IMR-90 (cell line): ENCODE results near the gene YPEL1. TPM values are rescaled to one million over a fixed set of nuclear protein-coding genes. Genes with fewer than 3 reads are reported as not detected.

ENCODE experiments used
- ATAC-seq: fragments of 200-7000 bp; cut with Tn5 transposase; 2 replicates; pipeline ENCODE4 v1.9.1; 2020; ENCODE audit warnings: low read depth, mild to moderate bottlenecking, moderate library complexity
- BruUV-seq: library from RNA; stranded (reverse); fragments of 400-500 nt; replicated peaks from 2 replicates; lab custom pipeline; 2021; lab: Mats Ljungman, UMichigan
- CTCF ChIA-PET: fragments of 300-600 bp; formaldehyde crosslinking; extraction: SDS; loops from one replicate; lab custom pipeline; 2021; ENCODE audit warnings: antibody characterized with exemption; lab: Yijun Ruan, JAX
- POLR2A ChIA-PET: fragments of 300-600 bp; sonication (Branson Sonifier 250); formaldehyde crosslinking; loops from one replicate; lab custom pipeline; 2022; ENCODE audit warnings: antibody characterized with exemption; ENCODE audit not compliant: unreplicated experiment; lab: Charles Lee
- DNase-seq: peaks from one replicate; pipeline ENCODE4 v3.0.0; 2013
- H2AFZ ChIP-seq: replicated peaks from 2 replicates; pipeline ENCODE3; 2013; ENCODE audit warnings: low read length, mild to moderate bottlenecking; ENCODE audit not compliant: poor library complexity
- H2AK5ac ChIP-seq: 2 replicates; pipeline ENCODE4 v1.6.1; 2013; ENCODE audit warnings: low read depth, low read length, inconsistent platforms
- H2AK9ac ChIP-seq: replicated peaks from 2 replicates; pipeline ENCODE3; 2013; ENCODE audit warnings: mild to moderate bottlenecking, low read depth, low read length, moderate library complexity; ENCODE audit not compliant: poor library complexity
- H2BK120ac ChIP-seq: 2 replicates; pipeline ENCODE4 v1.6.1; 2013; ENCODE audit warnings: low read depth, low read length, inconsistent platforms
- H2BK15ac ChIP-seq: 3 replicates; pipeline ENCODE4 v1.6.1; 2013; ENCODE audit warnings: low read depth, low read length, inconsistent platforms
- H2BK20ac ChIP-seq: 2 replicates; pipeline ENCODE4 v1.6.1; 2013; ENCODE audit warnings: low read depth, mild to moderate bottlenecking, inconsistent platforms, low read length, moderate library complexity
- H2BK5ac ChIP-seq: 2 replicates; pipeline ENCODE4 v1.6.1; 2013; ENCODE audit warnings: mild to moderate bottlenecking, low read depth, low read length, inconsistent platforms; ENCODE audit not compliant: poor library complexity, severe bottlenecking
- H3K14ac ChIP-seq: replicated peaks from 2 replicates; pipeline ENCODE4 v1.6.1; 2013; ENCODE audit warnings: low read depth, low read length, inconsistent platforms
- H3K18ac ChIP-seq: 2 replicates; pipeline ENCODE4 v1.6.1; 2013; ENCODE audit warnings: low read depth, low read length, control low read depth
- H3K23ac ChIP-seq: 2 replicates; pipeline ENCODE4 v1.6.1; 2013; ENCODE audit warnings: low read depth, low read length, inconsistent platforms
- H3K27ac ChIP-seq: 2 replicates; pipeline ENCODE4 v1.5.1; 2013; ENCODE audit warnings: mild to moderate bottlenecking, control low read depth, low read length; ENCODE audit not compliant: insufficient read depth
- H3K27me3 ChIP-seq: 2 replicates; pipeline ENCODE4 v1.6.1; 2013; ENCODE audit warnings: low read length; ENCODE audit not compliant: control insufficient read depth, insufficient read depth
- H3K36me3 ChIP-seq: 2 replicates; pipeline ENCODE4 v1.6.1; 2013; ENCODE audit warnings: low read length, mixed read lengths; ENCODE audit not compliant: control insufficient read depth, insufficient read depth
- H3K4ac ChIP-seq: 2 replicates; pipeline ENCODE4 v1.6.1; 2013; ENCODE audit warnings: low read depth, low read length, inconsistent platforms
- H3K4me1 ChIP-seq: 2 replicates; pipeline ENCODE4 v1.6.1; 2013; ENCODE audit warnings: low read length, mixed read lengths; ENCODE audit not compliant: control insufficient read depth, insufficient read depth
- H3K4me2 ChIP-seq: 2 replicates; pipeline ENCODE4 v1.6.1; 2013; ENCODE audit warnings: low read depth, mild to moderate bottlenecking, control low read depth, low read length, moderate library complexity
- H3K4me3 ChIP-seq: 2 replicates; pipeline ENCODE4 v1.5.1; 2013; ENCODE audit warnings: low read depth, mild to moderate bottlenecking, control low read depth, low read length, moderate library complexity; ENCODE audit not compliant: insufficient read depth
- H3K56ac ChIP-seq: 2 replicates; pipeline ENCODE4 v1.6.1; 2013; ENCODE audit warnings: low read length, inconsistent platforms; ENCODE audit not compliant: insufficient read depth; ENCODE audit errors: extremely low read depth
- H3K79me1 ChIP-seq, 2 experiments: 2 replicates each; pipeline ENCODE4 v1.6.1; 2013; ENCODE audit warnings: low read length in 2 of 2, inconsistent platforms in 1 of 2, low read depth in 1 of 2
- H3K9ac ChIP-seq: 2 replicates; pipeline ENCODE4 v1.6.1; 2013; ENCODE audit warnings: low read depth, low read length, control low read depth
- H3K9me1 ChIP-seq: 2 replicates; pipeline ENCODE4 v1.6.1; 2013; ENCODE audit warnings: low read length, inconsistent platforms; ENCODE audit not compliant: insufficient read depth
- H3K9me3 ChIP-seq: 2 replicates; pipeline ENCODE4 v1.6.1; 2013; ENCODE audit warnings: low read length; ENCODE audit not compliant: control insufficient read depth, insufficient read depth
- H4K20me1 ChIP-seq: 2 replicates; pipeline ENCODE4 v1.6.1; 2013; ENCODE audit warnings: low read length, inconsistent platforms; ENCODE audit not compliant: insufficient read depth
- H4K5ac ChIP-seq: 2 replicates; pipeline ENCODE4 v1.6.1; 2013; ENCODE audit warnings: mild to moderate bottlenecking, low read depth, low read length, control low read depth
- H4K8ac ChIP-seq, 2 experiments: 2 replicates each; pipeline ENCODE4 v1.6.1; 2013; ENCODE audit warnings: low read depth in 2 of 2, low read length in 2 of 2, control low read depth in 1 of 2, inconsistent platforms in 1 of 2
- H4K91ac ChIP-seq: 2 replicates; pipeline ENCODE4 v1.6.1; 2013; ENCODE audit warnings: low read depth, low read length, inconsistent platforms; ENCODE audit not compliant: insufficient read depth
- BHLHE40 ChIP-seq: fragments of 150-350 bp; IDR thresholded peaks from 2 replicates; pipeline ENCODE4 v1.6.1; 2016; ENCODE audit warnings: mild to moderate bottlenecking, low read depth, low read length
- CHD1 ChIP-seq: IDR thresholded peaks from 2 replicates; pipeline ENCODE4 v1.6.1; 2012; ENCODE audit warnings: low read depth, low read length, improper control_type of control experiment
- FOS ChIP-seq: fragments of 150-350 bp; IDR thresholded peaks from 2 replicates; pipeline ENCODE4 v1.6.1; 2016; ENCODE audit warnings: low read depth, low read length
- MAFK ChIP-seq: IDR thresholded peaks from 2 replicates; pipeline ENCODE4 v1.6.1; 2012; ENCODE audit warnings: low read depth, low read length, improper control_type of control experiment
- MAZ ChIP-seq: IDR thresholded peaks from 2 replicates; pipeline ENCODE4 v1.6.1; 2012; ENCODE audit warnings: low read depth, mild to moderate bottlenecking, low read length, improper control_type of control experiment, moderate library complexity, borderline replicate concordance
- NFE2L2 ChIP-seq: fragments of 150-350 bp; IDR thresholded peaks from 2 replicates; pipeline ENCODE4 v1.6.1; 2016; ENCODE audit warnings: low read depth, mild to moderate bottlenecking, low read length
- RAD21 ChIP-seq: IDR thresholded peaks from 2 replicates; pipeline ENCODE4 v1.6.1; 2012; ENCODE audit warnings: low read length, improper control_type of control experiment
- RCOR1 ChIP-seq: IDR thresholded peaks from 2 replicates; pipeline ENCODE4 v1.6.1; 2012; ENCODE audit warnings: mild to moderate bottlenecking, low read length, improper control_type of control experiment; ENCODE audit not compliant: insufficient replicate concordance
- RFX5 ChIP-seq: IDR thresholded peaks from 2 replicates; pipeline ENCODE4 v1.8.0; 2012; ENCODE audit warnings: low read depth, mild to moderate bottlenecking, low read length, moderate library complexity
- SMC3 ChIP-seq: fragments of 150-350 bp; IDR thresholded peaks from 2 replicates; pipeline ENCODE4 v1.6.1; 2016; ENCODE audit warnings: low read depth, mild to moderate bottlenecking, antibody characterized with exemption, low read length, moderate library complexity
- WGBS, 2 experiments: methylation state at CpG; one replicate each; pipeline versions ENCODE4 v1.1.5 to v1.1.7; 2013; ENCODE audit warnings: missing lambda C conversion rate in 2 of 2; ENCODE audit not compliant: insufficient read length in 1 of 2; ENCODE audit errors: extremely low coverage in 2 of 2; 5-methylcytosine and 5-hydroxymethylcytosine counted together
- dilution Hi-C: fragments of 300-500 bp; cut with HindIII; formaldehyde crosslinking; loops from one replicate; pipeline ENCODE4 v1.14.3; 2018; ENCODE audit warnings: low sequenced_read_pairs; ENCODE audit not compliant: unreplicated experiment
- in situ Hi-C: fragments of 300-500 bp; cut with MboI; formaldehyde crosslinking; loops from 3 replicates; pipeline ENCODE4 v1.14.3; 2019; ENCODE audit warnings: low sequenced_read_pairs, inconsistent platforms, mixed read lengths
- intact Hi-C: fragments of 100-400 bp; cut with micrococcal nuclease; formaldehyde crosslinking; loops from 2 replicates; pipeline ENCODE4 v1.10.0; 2022
- polyA plus RNA-seq, 3 experiments: library from polyadenylated mRNA; depleted of rRNA; stranded (reverse); fragments of >200 nt; gene quantifications; 2 replicates each; pipeline ENCODE4 v1.2.3, GENCODE V29; 2012; ENCODE audit warnings: low replicate concordance in 1 of 3
- total RNA-seq: library from RNA; depleted of rRNA; stranded (reverse); fragments of >200 nt; gene quantifications from 2 replicates; pipeline ENCODE4 v1.2.3, GENCODE V29; 2012
- TF ChIP-seq, protein P1 (sequence below): conservative IDR thresholded peaks from 2 replicates; pipeline ENCODE4 v1.5.1; 2012; ENCODE audit warnings: mild to moderate bottlenecking, low read depth, low read length, improper control_type of control experiment
- TF ChIP-seq, protein P2 (sequence below): fragments of 150-350 bp; IDR thresholded peaks from 2 replicates; pipeline ENCODE4 v1.6.1; 2016; ENCODE audit warnings: low read depth, mild to moderate bottlenecking, low read length, moderate library complexity, borderline replicate concordance
- TF ChIP-seq, protein P3 (sequence below): fragments of 150-350 bp; IDR thresholded peaks from 2 replicates; pipeline ENCODE4 v1.6.1; 2017; ENCODE audit warnings: mild to moderate bottlenecking, antibody characterized with exemption, low read length, low read depth

Gene YPEL1
- total and polyA plus RNA-seq, 2 of the 4 experiments (the other 2 are of a cell fraction), result 0.72 to 1.3 TPM

DNA sequence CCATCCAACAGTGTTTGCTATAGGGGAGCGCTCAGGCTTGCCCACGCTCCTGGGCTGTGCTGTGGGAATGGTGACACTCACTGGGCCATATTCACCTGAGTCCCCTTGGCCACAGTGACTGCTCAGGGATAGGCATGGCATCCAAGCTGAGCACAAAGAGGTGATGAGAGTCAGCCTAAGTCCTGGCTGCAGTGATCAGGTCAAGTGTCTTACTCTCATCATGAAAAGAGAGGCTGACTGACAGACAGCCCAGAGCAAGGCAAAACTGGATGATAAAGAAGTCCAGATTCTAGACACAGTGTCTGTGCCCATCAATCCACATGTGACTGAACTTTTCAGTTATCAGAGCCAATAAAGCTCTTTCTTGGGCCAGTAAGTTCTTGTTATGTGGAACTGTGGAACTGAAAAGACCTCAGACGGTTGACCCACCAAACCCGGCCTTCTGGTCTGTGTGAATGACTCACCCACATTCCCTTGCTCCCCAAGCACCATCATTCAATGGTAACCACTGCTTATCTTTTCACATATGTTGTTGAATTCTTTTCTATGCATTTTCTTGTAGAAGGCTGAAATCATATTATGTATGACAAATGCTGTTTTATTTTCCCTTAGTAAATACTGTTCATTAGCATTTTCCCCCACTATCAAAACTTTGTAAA, 43.2 kb upstream of the YPEL1 start:
- intact Hi-C loops, result loop anchor here (1.0 kb wide), 1 partner anchor 159 kb away; no protein-coding TSS in a partner anchor
- ATAC-seq, result peak; percentile 95

More for the DNA sequence above, 43.2 kb upstream of the YPEL1 start:
- Histone ChIP-seq H3K36me3 (peaks cover 27% of the 10 kb centered on the region), H2AFZ (no peak overlapping the region), H2AK5ac (peak overlapping the region; percentile 94), H2BK15ac (no peak overlapping the region), H3K27me3 (no peaks in the 10 kb centered on the region), H3K23ac (peak overlapping the region; percentile 95), H3K27ac (peak overlapping the region; percentile 26; the same call in 1 of the 2 replicates), H3K14ac (peak overlapping the region; percentile 77; the same call in 1 of the 2 replicates), H2BK120ac (no peak overlapping the region; the same call in 1 of the 2 replicates), H3K9ac (no peak overlapping the region), H2AK9ac (peak overlapping the region; percentile 31), H4K8ac (0 out of 4 replicates have a peak overlapping the region, but pooled peaks of 1 of the 2 experiments have one; percentile 11), H3K4ac (peak overlapping the region; percentile 78), H3K4me3 (no peak overlapping the region), H3K4me2 (peak overlapping the region; percentile 9; the same call in 1 of the 2 replicates), H3K56ac (no peak overlapping the region), H3K9me3 (no peaks in the 10 kb centered on the region), H4K5ac (peak overlapping the region; percentile 27; the same call in 1 of the 2 replicates), H3K18ac (peak overlapping the region; percentile 83), H4K91ac (peak overlapping the region; percentile 68; the same call in 1 of the 2 replicates), H3K9me1 (peaks cover 27% of the 10 kb centered on the region), H3K79me1 (peaks cover 28 to 63% of the 10 kb centered on the region in 2 experiments), H3K4me1 (peaks cover 6% of the 10 kb centered on the region), H2BK20ac (peak overlapping the region; percentile 51; the same call in 1 of the 2 replicates), H4K20me1 (peaks cover 28% of the 10 kb centered on the region), H2BK5ac (peak overlapping the region; percentile 30)
- CTCF ChIA-PET, result no interaction called here
- DNase-seq, result peak; percentile 90
- POLR2A ChIA-PET, result no interaction called here
- BruUV-seq, result no TSS peak
- WGBS, 2 experiments, result no CpG with 5 or more reads among the region's 4 CpGs
- TF ChIP-seq MAZ, result 0 out of 2 replicates have a peak, but pooled peaks have one; percentile 21
- TF ChIP-seq RFX5, result no peak
- TF ChIP-seq, protein P1, sequence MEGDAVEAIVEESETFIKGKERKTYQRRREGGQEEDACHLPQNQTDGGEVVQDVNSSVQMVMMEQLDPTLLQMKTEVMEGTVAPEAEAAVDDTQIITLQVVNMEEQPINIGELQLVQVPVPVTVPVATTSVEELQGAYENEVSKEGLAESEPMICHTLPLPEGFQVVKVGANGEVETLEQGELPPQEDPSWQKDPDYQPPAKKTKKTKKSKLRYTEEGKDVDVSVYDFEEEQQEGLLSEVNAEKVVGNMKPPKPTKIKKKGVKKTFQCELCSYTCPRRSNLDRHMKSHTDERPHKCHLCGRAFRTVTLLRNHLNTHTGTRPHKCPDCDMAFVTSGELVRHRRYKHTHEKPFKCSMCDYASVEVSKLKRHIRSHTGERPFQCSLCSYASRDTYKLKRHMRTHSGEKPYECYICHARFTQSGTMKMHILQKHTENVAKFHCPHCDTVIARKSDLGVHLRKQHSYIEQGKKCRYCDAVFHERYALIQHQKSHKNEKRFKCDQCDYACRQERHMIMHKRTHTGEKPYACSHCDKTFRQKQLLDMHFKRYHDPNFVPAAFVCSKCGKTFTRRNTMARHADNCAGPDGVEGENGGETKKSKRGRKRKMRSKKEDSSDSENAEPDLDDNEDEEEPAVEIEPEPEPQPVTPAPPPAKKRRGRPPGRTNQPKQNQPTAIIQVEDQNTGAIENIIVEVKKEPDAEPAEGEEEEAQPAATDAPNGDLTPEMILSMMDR, result no peak
- no peak for TF ChIP-seq NFE2L2
- TF ChIP-seq, protein P2, sequence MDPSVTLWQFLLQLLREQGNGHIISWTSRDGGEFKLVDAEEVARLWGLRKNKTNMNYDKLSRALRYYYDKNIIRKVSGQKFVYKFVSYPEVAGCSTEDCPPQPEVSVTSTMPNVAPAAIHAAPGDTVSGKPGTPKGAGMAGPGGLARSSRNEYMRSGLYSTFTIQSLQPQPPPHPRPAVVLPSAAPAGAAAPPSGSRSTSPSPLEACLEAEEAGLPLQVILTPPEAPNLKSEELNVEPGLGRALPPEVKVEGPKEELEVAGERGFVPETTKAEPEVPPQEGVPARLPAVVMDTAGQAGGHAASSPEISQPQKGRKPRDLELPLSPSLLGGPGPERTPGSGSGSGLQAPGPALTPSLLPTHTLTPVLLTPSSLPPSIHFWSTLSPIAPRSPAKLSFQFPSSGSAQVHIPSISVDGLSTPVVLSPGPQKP, result no peak
- TF ChIP-seq, protein P3, sequence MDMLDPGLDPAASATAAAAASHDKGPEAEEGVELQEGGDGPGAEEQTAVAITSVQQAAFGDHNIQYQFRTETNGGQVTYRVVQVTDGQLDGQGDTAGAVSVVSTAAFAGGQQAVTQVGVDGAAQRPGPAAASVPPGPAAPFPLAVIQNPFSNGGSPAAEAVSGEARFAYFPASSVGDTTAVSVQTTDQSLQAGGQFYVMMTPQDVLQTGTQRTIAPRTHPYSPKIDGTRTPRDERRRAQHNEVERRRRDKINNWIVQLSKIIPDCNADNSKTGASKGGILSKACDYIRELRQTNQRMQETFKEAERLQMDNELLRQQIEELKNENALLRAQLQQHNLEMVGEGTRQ, result no peak
- TF ChIP-seq SMC3, result no peak
- TF ChIP-seq RCOR1, result no peak
- no peak for TF ChIP-seq CHD1
- no peak for TF ChIP-seq MAFK
- TF ChIP-seq RAD21, result peak; percentile 30; the same call in 1 of the 2 replicates
- peak; percentile 88 for TF ChIP-seq FOS
- TF ChIP-seq BHLHE40, result no peak
- dilution Hi-C loops (no loop called here), in situ Hi-C loops (no loop called here)
